Neural cell (in vitro differentiated cells): ENCODE data around the gene TBC1D30. TPM values are rescaled to one million over a fixed set of nuclear protein-coding genes. Genes with fewer than 3 reads are reported as not detected.

Experiments used
- H2AFZ ChIP-seq: fragments of 200-600, 300-800 bp; sonication (generic), shearing (Covaris generic); 2 replicates; pipeline ENCODE4 v1.6.0; 2014; ENCODE audit warnings: low read depth, mild to moderate bottlenecking, antibody characterized with exemption, low read length, moderate library complexity
- H3F3A ChIP-seq: fragments of 200-600 bp; shearing (Covaris generic); 2 replicates; pipeline ENCODE4 v1.6.1; 2016; ENCODE audit warnings: mild to moderate bottlenecking, moderate library complexity, mixed read lengths, antibody characterized with exemption, low read length; ENCODE audit not compliant: insufficient read depth, poor library complexity, severe bottlenecking
- H3K27ac ChIP-seq: fragments of 200-600, 300-800 bp; sonication (generic), shearing (Covaris generic); 2 replicates; pipeline ENCODE4 v1.5.1; 2014; ENCODE audit warnings: mild to moderate bottlenecking, low read length, moderate library complexity
- H3K27me3 ChIP-seq: fragments of 300-800, 200-600 bp; sonication (generic), shearing (Covaris generic); 2 replicates; pipeline ENCODE4 v1.6.0; 2014; ENCODE audit warnings: mild to moderate bottlenecking, low read depth, low read length, moderate library complexity; ENCODE audit not compliant: insufficient read depth
- H3K36me3 ChIP-seq: fragments of 300-800, 200-600 bp; sonication (generic), shearing (Covaris generic); 2 replicates; pipeline ENCODE4 v1.5.1; 2014; ENCODE audit warnings: mild to moderate bottlenecking, antibody characterized with exemption, low read length, moderate library complexity; ENCODE audit not compliant: insufficient read depth
- H3K4me2 ChIP-seq: fragments of 300-800, 200-600 bp; sonication (generic), shearing (Covaris generic); 2 replicates; pipeline ENCODE4 v1.6.0; 2014; ENCODE audit warnings: mild to moderate bottlenecking, low read length
- H3K4me3 ChIP-seq: fragments of 300-800, 200-600 bp; sonication (generic), shearing (Covaris generic); 2 replicates; pipeline ENCODE4 v1.5.1; 2014; ENCODE audit warnings: mild to moderate bottlenecking, low read length, moderate library complexity
- H3K79me2 ChIP-seq: fragments of 200-600 bp; shearing (Covaris generic); replicated peaks from 2 replicates; pipeline ENCODE4 v1.6.0; 2014; ENCODE audit warnings: mild to moderate bottlenecking, low read length, moderate library complexity; ENCODE audit not compliant: insufficient read depth
- H3K9ac ChIP-seq: fragments of 300-800, 200-600 bp; sonication (generic), shearing (Covaris generic); 2 replicates; pipeline ENCODE4 v1.6.1; 2016; ENCODE audit warnings: mild to moderate bottlenecking, low read length, mixed read lengths
- H3K9me2 ChIP-seq: fragments of 200-600 bp; shearing (Covaris generic); 2 replicates; pipeline ENCODE4 v1.6.1; 2016; ENCODE audit warnings: mild to moderate bottlenecking, low read length, mixed read lengths; ENCODE audit not compliant: insufficient read depth
- H3K9me3 ChIP-seq: fragments of 200-600, 300-800 bp; sonication (generic), shearing (Covaris generic); 2 replicates; pipeline ENCODE4 v1.6.1; 2016; ENCODE audit warnings: mild to moderate bottlenecking, mixed run types, low read length, moderate library complexity, mixed read lengths
- H4K20me1 ChIP-seq: fragments of 200-600 bp; shearing (Covaris generic); 2 replicates; pipeline ENCODE4 v1.6.1; 2016; ENCODE audit warnings: mild to moderate bottlenecking, mixed run types; ENCODE audit not compliant: insufficient read depth
- EP300 ChIP-seq: fragments of 450-650 bp; conservative IDR thresholded peaks from 2 replicates; pipeline ENCODE4 v1.6.1; 2014; ENCODE audit warnings: antibody characterized with exemption, mild to moderate bottlenecking, moderate library complexity; ENCODE audit not compliant: poor library complexity, severe bottlenecking
- EZH2 ChIP-seq: fragments of 200-600, 300-800 bp; shearing (Covaris generic), sonication (generic); IDR thresholded peaks from 2 replicates; pipeline ENCODE4 v1.6.1; 2014; ENCODE audit warnings: antibody characterized with exemption, low read length, borderline replicate concordance, mild to moderate bottlenecking; ENCODE audit not compliant: insufficient read depth, poor library complexity, severe bottlenecking
- MXI1 ChIP-seq: fragments of 450-650 bp; conservative IDR thresholded peaks from 2 replicates; pipeline ENCODE4 v1.6.1; 2014; ENCODE audit warnings: antibody characterized with exemption, mild to moderate bottlenecking; ENCODE audit not compliant: poor library complexity, severe bottlenecking
- POLR2AphosphoS5 ChIP-seq: IDR thresholded peaks from 2 replicates; pipeline ENCODE4 v1.6.1; 2012
- RAD21 ChIP-seq: fragments of 450-650 bp; conservative IDR thresholded peaks from 2 replicates; pipeline ENCODE4 v1.6.1; 2014; ENCODE audit warnings: antibody characterized with exemption, mild to moderate bottlenecking, moderate library complexity
- SMC3 ChIP-seq: fragments of 450-650 bp; conservative IDR thresholded peaks from 2 replicates; pipeline ENCODE4 v1.6.1; 2014; ENCODE audit warnings: antibody characterized with exemption, mild to moderate bottlenecking, moderate library complexity; ENCODE audit not compliant: poor library complexity
- TAF1 ChIP-seq: IDR thresholded peaks from 2 replicates; pipeline ENCODE4 v1.6.1; 2012; ENCODE audit warnings: low read depth
- polyA plus RNA-seq: library from polyadenylated mRNA; depleted of rRNA; stranded (reverse); fragments of >200 nt; gene quantifications from 2 replicates; pipeline ENCODE4 v1.2.3, GENCODE V29; 2014
- TF ChIP-seq, protein P1 (sequence below): fragments of 450-650 bp; IDR thresholded peaks from 2 replicates; pipeline ENCODE4 v1.5.1; 2014; ENCODE audit warnings: antibody characterized with exemption, mild to moderate bottlenecking, moderate library complexity; ENCODE audit not compliant: poor library complexity, severe bottlenecking
- TF ChIP-seq, protein P2 (sequence below): IDR thresholded peaks from 2 replicates; pipeline ENCODE4 v1.6.1; 2012; ENCODE audit warnings: borderline replicate concordance

The TBC1D30 gene
- polyA plus RNA-seq, 1 donor from 2014 or later: 17.6 TPM

DNA sequence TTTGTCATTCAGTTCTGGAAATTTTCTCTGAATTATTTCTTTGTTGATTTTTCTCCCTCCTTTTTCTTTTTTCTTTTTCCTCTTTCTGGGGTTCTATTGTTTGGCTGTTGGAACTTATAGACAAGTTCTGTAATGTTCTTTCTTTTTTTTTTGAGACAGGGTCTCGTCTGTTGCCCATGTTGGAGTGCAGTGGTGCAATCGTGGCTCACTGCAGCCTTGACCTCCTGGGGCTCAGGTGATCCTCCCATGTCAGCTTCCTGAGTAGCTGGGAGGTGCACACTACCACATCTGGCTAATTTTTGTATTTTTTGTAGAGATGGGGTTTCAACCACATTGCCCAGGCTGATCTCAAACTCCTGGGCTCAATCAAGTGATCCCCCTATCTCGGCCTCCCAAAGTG is 30.1 kb upstream of the TBC1D30 start:
- TF ChIP-seq RAD21 (no peak), MXI1 (no peak), EP300 (no peak), SMC3 (no peak), EZH2 (no peak), POLR2AphosphoS5 (no peak), TAF1 (no peak)
- TF ChIP-seq, protein P1, sequence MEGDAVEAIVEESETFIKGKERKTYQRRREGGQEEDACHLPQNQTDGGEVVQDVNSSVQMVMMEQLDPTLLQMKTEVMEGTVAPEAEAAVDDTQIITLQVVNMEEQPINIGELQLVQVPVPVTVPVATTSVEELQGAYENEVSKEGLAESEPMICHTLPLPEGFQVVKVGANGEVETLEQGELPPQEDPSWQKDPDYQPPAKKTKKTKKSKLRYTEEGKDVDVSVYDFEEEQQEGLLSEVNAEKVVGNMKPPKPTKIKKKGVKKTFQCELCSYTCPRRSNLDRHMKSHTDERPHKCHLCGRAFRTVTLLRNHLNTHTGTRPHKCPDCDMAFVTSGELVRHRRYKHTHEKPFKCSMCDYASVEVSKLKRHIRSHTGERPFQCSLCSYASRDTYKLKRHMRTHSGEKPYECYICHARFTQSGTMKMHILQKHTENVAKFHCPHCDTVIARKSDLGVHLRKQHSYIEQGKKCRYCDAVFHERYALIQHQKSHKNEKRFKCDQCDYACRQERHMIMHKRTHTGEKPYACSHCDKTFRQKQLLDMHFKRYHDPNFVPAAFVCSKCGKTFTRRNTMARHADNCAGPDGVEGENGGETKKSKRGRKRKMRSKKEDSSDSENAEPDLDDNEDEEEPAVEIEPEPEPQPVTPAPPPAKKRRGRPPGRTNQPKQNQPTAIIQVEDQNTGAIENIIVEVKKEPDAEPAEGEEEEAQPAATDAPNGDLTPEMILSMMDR: no peak
- TF ChIP-seq, protein P2, sequence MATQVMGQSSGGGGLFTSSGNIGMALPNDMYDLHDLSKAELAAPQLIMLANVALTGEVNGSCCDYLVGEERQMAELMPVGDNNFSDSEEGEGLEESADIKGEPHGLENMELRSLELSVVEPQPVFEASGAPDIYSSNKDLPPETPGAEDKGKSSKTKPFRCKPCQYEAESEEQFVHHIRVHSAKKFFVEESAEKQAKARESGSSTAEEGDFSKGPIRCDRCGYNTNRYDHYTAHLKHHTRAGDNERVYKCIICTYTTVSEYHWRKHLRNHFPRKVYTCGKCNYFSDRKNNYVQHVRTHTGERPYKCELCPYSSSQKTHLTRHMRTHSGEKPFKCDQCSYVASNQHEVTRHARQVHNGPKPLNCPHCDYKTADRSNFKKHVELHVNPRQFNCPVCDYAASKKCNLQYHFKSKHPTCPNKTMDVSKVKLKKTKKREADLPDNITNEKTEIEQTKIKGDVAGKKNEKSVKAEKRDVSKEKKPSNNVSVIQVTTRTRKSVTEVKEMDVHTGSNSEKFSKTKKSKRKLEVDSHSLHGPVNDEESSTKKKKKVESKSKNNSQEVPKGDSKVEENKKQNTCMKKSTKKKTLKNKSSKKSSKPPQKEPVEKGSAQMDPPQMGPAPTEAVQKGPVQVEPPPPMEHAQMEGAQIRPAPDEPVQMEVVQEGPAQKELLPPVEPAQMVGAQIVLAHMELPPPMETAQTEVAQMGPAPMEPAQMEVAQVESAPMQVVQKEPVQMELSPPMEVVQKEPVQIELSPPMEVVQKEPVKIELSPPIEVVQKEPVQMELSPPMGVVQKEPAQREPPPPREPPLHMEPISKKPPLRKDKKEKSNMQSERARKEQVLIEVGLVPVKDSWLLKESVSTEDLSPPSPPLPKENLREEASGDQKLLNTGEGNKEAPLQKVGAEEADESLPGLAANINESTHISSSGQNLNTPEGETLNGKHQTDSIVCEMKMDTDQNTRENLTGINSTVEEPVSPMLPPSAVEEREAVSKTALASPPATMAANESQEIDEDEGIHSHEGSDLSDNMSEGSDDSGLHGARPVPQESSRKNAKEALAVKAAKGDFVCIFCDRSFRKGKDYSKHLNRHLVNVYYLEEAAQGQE: no peak
- H4K20me1 ChIP-seq: no peaks in the 10 kb centered on the region
- H3F3A ChIP-seq: no peaks in the 10 kb centered on the region
- no peak overlapping the region for H2AFZ ChIP-seq
- H3K4me2 ChIP-seq: no peak overlapping the region
- no peaks in the 10 kb centered on the region for H3K36me3 ChIP-seq
- H3K9me3 ChIP-seq: no peaks in the 10 kb centered on the region
- H3K27ac ChIP-seq: no peak overlapping the region
- H3K9ac ChIP-seq: no peak overlapping the region
- no peak overlapping the region for H3K4me3 ChIP-seq
- no peaks in the 10 kb centered on the region for H3K79me2 ChIP-seq
- no peaks in the 10 kb centered on the region for H3K9me2 ChIP-seq
- H3K27me3 ChIP-seq: no peaks in the 10 kb centered on the region

DNA sequence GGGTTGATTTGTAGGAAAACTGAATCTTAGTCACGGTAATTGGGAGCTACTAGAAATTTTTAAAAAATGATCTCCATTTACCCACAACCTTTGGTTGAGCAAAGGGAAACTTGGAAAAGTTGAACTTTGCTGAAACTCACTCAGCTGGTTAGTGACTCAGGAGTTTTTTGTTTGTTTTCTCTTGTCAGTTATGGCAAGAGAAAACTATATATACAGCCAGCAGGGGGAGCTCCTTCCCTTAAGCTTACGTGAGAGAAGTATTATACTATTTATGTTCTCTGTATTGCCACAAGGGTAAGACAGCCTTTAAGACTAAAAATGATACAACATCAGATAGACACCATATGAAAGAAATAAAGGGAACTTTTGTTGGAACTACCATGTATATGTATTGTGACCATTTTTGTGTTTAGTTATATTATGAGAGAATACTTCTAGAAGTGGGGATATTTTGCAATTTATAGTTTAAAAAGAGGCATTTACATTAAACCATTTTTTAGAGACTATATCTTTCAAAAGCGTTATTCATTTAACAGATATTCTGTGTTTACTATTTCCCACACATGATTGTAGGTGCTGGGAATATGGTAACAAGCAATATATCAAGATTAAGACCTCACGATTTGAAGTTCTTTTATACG is 28.1 kb upstream of the TBC1D30 start:
- H4K20me1 ChIP-seq: no peaks in the 10 kb centered on the region
- H3K27ac ChIP-seq: no peak overlapping the region
- no peaks in the 10 kb centered on the region for H3K79me2 ChIP-seq
- no peak overlapping the region for H2AFZ ChIP-seq
- no peak overlapping the region for H3K4me3 ChIP-seq
- H3K9me2 ChIP-seq: no peaks in the 10 kb centered on the region
- no peaks in the 10 kb centered on the region for H3K27me3 ChIP-seq
- TF ChIP-seq POLR2AphosphoS5: no peak
- TF ChIP-seq MXI1: no peak
- no peak for TF ChIP-seq EP300
- no peak for TF ChIP-seq TAF1
- TF ChIP-seq, protein P1: peak; percentile 88
- TF ChIP-seq, protein P2: no peak
- peak; percentile 71 for TF ChIP-seq SMC3
- peak; percentile 76 for TF ChIP-seq RAD21
- no peak for TF ChIP-seq EZH2
- H3F3A ChIP-seq: no peaks in the 10 kb centered on the region
- H3K4me2 ChIP-seq: no peak overlapping the region
- H3K36me3 ChIP-seq: no peaks in the 10 kb centered on the region
- H3K9ac ChIP-seq: no peak overlapping the region
- H3K9me3 ChIP-seq: no peaks in the 10 kb centered on the region
